PC-9 (cell line): Measurements from ENCODE around the gene ELAPOR1. TPM values are rescaled to one million over a fixed set of nuclear protein-coding genes. Genes with fewer than 3 reads are reported as not detected.

Experiments used
- BruUV-seq: library from RNA; stranded (reverse); fragments of 400-500 nt; replicated peaks from 2 replicates; lab custom pipeline; 2021; lab: Mats Ljungman, UMichigan
- CTCF ChIA-PET: fragments of 300-600 bp; sonication (Branson Sonifier 250); formaldehyde crosslinking; loops from one replicate; lab custom pipeline; 2022; ENCODE audit warnings: antibody characterized with exemption; lab: Charles Lee
- POLR2A ChIA-PET: fragments of 300-600 bp; sonication (Branson Sonifier 250); formaldehyde crosslinking; loops from one replicate; lab custom pipeline; 2022; ENCODE audit warnings: antibody characterized with exemption; ENCODE audit not compliant: unreplicated experiment; lab: Charles Lee
- DNase-seq, 2 experiments: peaks; one replicate each; pipeline versions ENCODE4 v3.0.0 to v3.0.0-alpha.2; 2015 to 2022; ENCODE audit warnings: mixed read lengths in 1 of 2
- H2AFZ ChIP-seq: fragments of 200-600 bp; sonication (generic); 2 replicates; pipeline ENCODE4 v1.8.1; 2017; ENCODE audit warnings: antibody characterized with exemption
- H3F3A ChIP-seq: fragments of 200-600 bp; sonication (generic); 2 replicates; pipeline ENCODE4 v1.8.1; 2017; ENCODE audit warnings: antibody characterized with exemption, mild to moderate bottlenecking, low read depth; ENCODE audit not compliant: insufficient read depth
- H3K27ac ChIP-seq: fragments of 200-600 bp; sonication (generic); 2 replicates; pipeline ENCODE4 v1.6.1; 2016; ENCODE audit warnings: mixed run types
- H3K27me3 ChIP-seq: fragments of 200-600 bp; sonication (generic); 2 replicates; pipeline ENCODE4 v1.6.1; 2016; ENCODE audit warnings: low read depth, mixed run types; ENCODE audit not compliant: insufficient read depth
- H3K36me3 ChIP-seq: fragments of 200-600 bp; sonication (generic); 2 replicates; pipeline ENCODE4 v1.6.1; 2016; ENCODE audit warnings: low read depth, mixed run types
- H3K4me1 ChIP-seq: fragments of 200-600 bp; sonication (generic); replicated peaks from 2 replicates; pipeline ENCODE4 v1.6.1; 2016; ENCODE audit warnings: mixed run types; ENCODE audit not compliant: insufficient read depth
- H3K4me2 ChIP-seq: fragments of 200-600 bp; sonication (generic); 2 replicates; pipeline ENCODE4 v1.6.1; 2017; ENCODE audit warnings: mixed run types
- H3K4me3 ChIP-seq: fragments of 200-600 bp; sonication (generic); 2 replicates; pipeline ENCODE4 v1.6.1; 2016; ENCODE audit warnings: mixed run types
- H3K79me2 ChIP-seq: fragments of 200-600 bp; sonication (generic); 2 replicates; pipeline ENCODE4 v1.6.1; 2017; ENCODE audit warnings: low read depth, mixed run types
- H3K9me2 ChIP-seq: fragments of 200-600 bp; sonication (generic); 2 replicates; pipeline ENCODE4 v1.8.1; 2017; ENCODE audit warnings: mild to moderate bottlenecking; ENCODE audit not compliant: insufficient read depth
- H3K9me3 ChIP-seq: fragments of 200-600 bp; sonication (generic); 2 replicates; pipeline ENCODE4 v1.8.1; 2016; ENCODE audit warnings: low read depth; ENCODE audit not compliant: insufficient read depth
- H4K20me1 ChIP-seq: fragments of 200-600 bp; sonication (generic); 2 replicates; pipeline ENCODE4 v1.8.1; 2017; ENCODE audit not compliant: insufficient read depth
- CTCF ChIP-seq: fragments of 200-600 bp; sonication (generic); conservative IDR thresholded peaks from 2 replicates; pipeline ENCODE4 v1.6.1; 2017; ENCODE audit warnings: mixed run types, antibody characterized with exemption, mild to moderate bottlenecking, moderate library complexity
- EZH2 ChIP-seq: fragments of 200-600 bp; sonication (generic); IDR thresholded peaks from 2 replicates; pipeline ENCODE4 v1.8.0; 2017; ENCODE audit warnings: antibody characterized with exemption, low read depth
- intact Hi-C: fragments of 100-400 bp; cut with micrococcal nuclease; formaldehyde crosslinking; loops from one replicate; pipeline ENCODE4 v1.10.0; 2022; ENCODE audit not compliant: unreplicated experiment
- total RNA-seq: library from RNA; stranded (reverse); gene quantifications from 2 replicates; pipeline ENCODE4 v1.2.3, GENCODE V29; 2021

Gene ELAPOR1
- total RNA-seq, 1 experiment from 2014 or later = 2.0 TPM

- peak in 1 of 2 experiments; percentile 37 for DNase-seq
- H3K4me3 ChIP-seq = no peak overlapping the region
- H3K36me3 ChIP-seq = no peaks in the 10 kb centered on the region
- ChIA-PET CTCF (interaction anchor here (0.5 to 0.6 kb wide), 2 partner anchors 10 to 15 kb away, joined by 4 to 5 read pairs; no protein-coding TSS in a partner anchor), POLR2A (no interaction called here)
- intact Hi-C loops = no loop called here
- H3K4me2 ChIP-seq = no peak overlapping the region
- H3K79me2 ChIP-seq = no peaks in the 10 kb centered on the region
- H3K9me3 ChIP-seq = no peaks in the 10 kb centered on the region
- H3K27ac ChIP-seq = no peak overlapping the region
- H4K20me1 ChIP-seq = no peaks in the 10 kb centered on the region
- no peaks in the 10 kb centered on the region for H3K9me2 ChIP-seq
- no TSS peak for BruUV-seq
- no peaks in the 10 kb centered on the region for H3K27me3 ChIP-seq
- H2AFZ ChIP-seq = no peak overlapping the region
- 0 out of 2 replicates have a peak, but pooled peaks cover 3% of the 10 kb centered on the region for H3K4me1 ChIP-seq
- TF ChIP-seq CTCF (no peak), EZH2 (no peak)
- H3F3A ChIP-seq = peaks cover 6% of the 10 kb centered on the region; the same call in 1 of the 2 replicates
Observed at GRCh38 chr1:109116286-109116685, 2.4 kb downstream of the ELAPOR1 start.

- H3K9me3 ChIP-seq = no peaks in the 10 kb centered on the region
- no peaks in the 10 kb centered on the region for H3K4me1 ChIP-seq
- no peaks in the 10 kb centered on the region for H4K20me1 ChIP-seq
- no peaks in the 10 kb centered on the region for H3K36me3 ChIP-seq
- intact Hi-C loops = no loop called here
- H3K27ac ChIP-seq = no peak overlapping the region
- DNase-seq = no peak
- ChIA-PET CTCF (no interaction called here), POLR2A (no interaction called here)
- no peaks in the 10 kb centered on the region for H3K9me2 ChIP-seq
- no peak overlapping the region for H3K4me3 ChIP-seq
- BruUV-seq = no TSS peak
- TF ChIP-seq EZH2 (no peak), CTCF (no peak)
- no peak overlapping the region for H3K4me2 ChIP-seq
- H3F3A ChIP-seq = no peaks in the 10 kb centered on the region
- no peaks in the 10 kb centered on the region for H3K79me2 ChIP-seq
- H3K27me3 ChIP-seq = no peaks in the 10 kb centered on the region
- no peak overlapping the region for H2AFZ ChIP-seq
Observed at GRCh38 chr1:109118089-109118488, 4.2 kb downstream of the ELAPOR1 start.

GRCh38 chr1:109120356-109120755 is 6.4 kb downstream of the ELAPOR1 start:
- Histone ChIP-seq H3K9me2 (no peaks in the 10 kb centered on the region), H3K79me2 (no peaks in the 10 kb centered on the region), H3K27ac (no peak overlapping the region), H3K36me3 (no peaks in the 10 kb centered on the region), H2AFZ (no peak overlapping the region), H3K27me3 (no peaks in the 10 kb centered on the region), H3K4me3 (no peak overlapping the region), H3K4me1 (no peaks in the 10 kb centered on the region), H3K9me3 (no peaks in the 10 kb centered on the region), H3K4me2 (no peak overlapping the region), H3F3A (no peaks in the 10 kb centered on the region), H4K20me1 (no peaks in the 10 kb centered on the region)
- ChIA-PET CTCF (no interaction called here), POLR2A (no interaction called here)
- TF ChIP-seq CTCF = no peak
- no peak for TF ChIP-seq EZH2
- BruUV-seq = no TSS peak
- no peak for DNase-seq
- intact Hi-C loops = no loop called here
